SIG-M5 treated with dmso at 0.1 percent for 504 hours (cell line): ENCODE measurements around the gene SLC6A9.

Experiments used
- DNase-seq: peaks from one replicate; lab custom pipeline; 2025; ENCODE audit not compliant: unreplicated experiment; lab: John Stamatoyannopoulos, UW

Gene SLC6A9

DNA sequence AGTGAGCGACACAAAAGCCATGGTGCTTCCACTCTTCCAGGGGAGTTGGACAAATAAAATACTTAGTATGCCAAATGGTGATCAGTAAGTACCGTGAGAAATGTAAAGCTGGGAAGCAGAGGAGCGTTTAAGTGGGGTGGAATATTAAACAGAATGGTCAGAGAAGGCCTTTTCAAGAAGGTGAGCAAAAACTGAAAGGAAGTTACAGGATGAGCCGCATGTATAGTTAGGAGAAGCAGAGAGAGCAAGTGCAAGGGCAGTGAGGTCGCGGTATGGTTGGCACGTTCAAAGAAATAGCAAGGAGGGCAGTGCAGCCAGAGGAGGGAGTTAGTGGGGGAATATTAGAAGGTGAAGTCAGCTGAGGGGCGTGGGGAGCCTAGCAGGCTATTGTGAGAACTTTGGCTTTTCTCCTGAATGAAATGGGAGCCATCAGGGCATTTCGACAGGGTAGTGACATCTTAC, 57.2 kb downstream of the SLC6A9 start:
- DNase-seq, result peak; percentile 41

DNA sequence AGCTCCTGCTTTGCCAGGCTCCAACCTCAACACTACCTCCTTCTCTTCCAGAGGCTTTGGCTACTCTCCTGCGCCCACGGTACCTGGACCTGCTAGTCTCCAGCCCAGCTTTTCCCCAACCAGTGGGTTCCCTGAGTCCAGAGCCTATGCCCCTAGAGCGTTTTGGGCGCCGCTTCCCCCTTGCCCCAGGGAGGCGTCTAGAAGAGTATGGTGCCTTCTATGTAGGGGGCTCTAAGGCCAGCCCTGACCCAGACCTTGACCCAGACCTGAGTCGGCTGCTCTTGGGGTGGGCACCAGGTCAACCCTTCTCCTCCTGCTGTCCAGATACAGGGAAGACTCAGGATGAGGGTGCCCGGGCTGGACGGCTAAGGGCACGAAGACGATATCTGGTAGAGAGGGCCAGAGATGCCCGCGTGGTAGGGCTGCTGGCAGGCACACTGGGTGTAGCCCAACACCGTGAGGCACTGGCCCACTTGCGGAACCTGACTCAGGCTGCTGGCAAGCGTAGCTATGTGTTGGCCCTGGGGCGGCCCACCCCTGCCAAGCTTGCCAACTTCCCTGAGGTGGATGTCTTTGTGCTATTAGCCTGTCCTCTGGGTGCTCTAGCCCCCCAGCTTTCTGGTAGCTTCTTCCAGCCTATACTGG, 59.8 kb downstream of the SLC6A9 start:
- DNase-seq, result no peak

DNA sequence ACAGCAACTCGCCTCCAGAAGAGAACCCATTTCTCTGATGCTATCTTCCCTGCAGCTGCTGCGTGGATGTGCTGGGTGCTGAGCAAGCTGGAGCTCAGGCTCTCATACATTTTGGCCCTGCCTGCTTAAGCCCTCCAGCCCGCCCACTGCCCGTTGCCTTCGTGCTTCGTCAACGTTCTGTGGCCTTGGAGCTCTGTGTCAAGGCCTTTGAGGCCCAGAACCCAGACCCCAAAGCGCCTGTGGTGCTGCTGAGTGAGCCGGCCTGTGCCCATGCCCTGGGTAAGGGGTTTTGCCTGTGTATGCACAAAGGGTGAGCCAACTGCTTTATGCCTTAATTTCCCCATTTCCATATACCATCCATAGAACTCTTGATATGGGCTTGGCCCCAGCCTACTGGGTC, 60.4 kb downstream of the SLC6A9 start:
- no peak for DNase-seq

DNA sequence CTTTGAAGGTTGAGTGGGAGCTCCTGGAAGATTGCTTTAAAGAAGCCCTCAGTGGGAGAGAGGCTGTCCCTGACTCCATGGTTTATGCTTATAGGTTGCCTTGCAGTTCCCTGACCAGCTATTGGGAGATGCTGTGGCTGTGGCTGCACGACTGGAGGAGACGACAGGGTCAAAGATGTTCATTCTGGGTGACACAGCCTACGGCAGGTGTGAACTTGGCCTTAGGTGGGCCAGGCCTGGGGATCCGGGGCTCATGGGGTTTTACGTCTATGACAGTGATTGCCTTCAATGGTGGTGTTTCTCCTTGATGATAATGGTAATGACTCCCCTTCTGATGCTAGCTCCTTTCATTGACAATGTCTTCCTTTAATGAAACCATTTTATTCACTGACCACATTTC, 60.8 kb downstream of the SLC6A9 start:
- DNase-seq, result no peak

DNA sequence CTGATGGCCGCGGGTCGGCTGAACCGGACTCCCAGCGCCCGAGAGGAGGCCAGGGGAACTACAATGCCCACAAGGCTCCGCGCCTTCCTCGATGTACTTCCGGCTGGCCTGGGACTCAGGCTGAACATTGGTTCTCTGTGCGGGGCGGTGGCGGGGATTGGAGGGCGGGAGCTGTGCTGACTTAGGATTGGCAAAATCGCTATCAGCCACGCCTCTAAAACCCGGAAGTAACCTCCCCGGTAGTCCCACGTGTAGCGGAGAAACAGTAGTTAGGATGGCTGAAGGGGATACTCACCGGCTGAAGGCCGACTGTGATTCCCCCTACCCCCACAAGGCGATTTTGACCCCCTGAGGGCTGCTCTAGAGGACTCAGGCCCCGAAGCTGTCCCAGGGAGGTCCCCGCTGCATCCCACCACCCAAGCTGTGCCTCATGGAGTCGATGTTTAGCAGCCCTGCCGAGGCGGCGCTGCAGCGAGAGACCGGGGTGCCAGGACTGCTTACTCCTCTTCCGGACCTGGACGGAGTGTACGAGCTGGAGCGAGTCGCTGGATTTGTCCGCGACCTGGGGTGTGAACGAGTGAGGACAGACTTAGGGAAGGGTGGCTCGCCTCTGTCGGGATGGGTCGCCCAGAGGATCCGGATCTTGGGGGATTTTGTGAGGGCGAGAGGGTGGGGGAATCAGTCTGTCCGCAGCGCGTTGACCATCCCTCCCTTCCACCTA, 61.4 kb downstream of the SLC6A9 start, which contains the start of gene DPH2:
Gene DPH2, plus strand, starts transcription at position 265 of the 721 bp plus-strand sequence. Its CDS starts 166 bp downstream, at position 431.
- peak; percentile 97 for DNase-seq

DNA sequence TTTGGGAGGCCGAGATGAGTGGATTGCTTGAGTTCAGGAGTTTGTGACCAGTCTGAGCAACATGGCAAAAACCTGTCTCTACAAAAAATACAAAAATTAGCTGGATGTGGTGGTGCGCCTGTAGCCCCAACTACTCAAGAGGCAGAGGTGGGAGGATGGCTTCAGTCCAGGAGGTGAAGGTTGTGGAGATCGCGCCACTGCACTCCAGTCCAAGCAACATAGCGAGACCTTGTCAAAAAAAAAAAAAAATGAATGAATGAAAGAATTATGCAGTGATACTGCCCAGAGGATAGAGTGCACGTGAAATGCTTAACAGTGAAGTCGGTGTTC, 61.9 kb downstream of the SLC6A9 start:
- DNase-seq, result no peak

DNA sequence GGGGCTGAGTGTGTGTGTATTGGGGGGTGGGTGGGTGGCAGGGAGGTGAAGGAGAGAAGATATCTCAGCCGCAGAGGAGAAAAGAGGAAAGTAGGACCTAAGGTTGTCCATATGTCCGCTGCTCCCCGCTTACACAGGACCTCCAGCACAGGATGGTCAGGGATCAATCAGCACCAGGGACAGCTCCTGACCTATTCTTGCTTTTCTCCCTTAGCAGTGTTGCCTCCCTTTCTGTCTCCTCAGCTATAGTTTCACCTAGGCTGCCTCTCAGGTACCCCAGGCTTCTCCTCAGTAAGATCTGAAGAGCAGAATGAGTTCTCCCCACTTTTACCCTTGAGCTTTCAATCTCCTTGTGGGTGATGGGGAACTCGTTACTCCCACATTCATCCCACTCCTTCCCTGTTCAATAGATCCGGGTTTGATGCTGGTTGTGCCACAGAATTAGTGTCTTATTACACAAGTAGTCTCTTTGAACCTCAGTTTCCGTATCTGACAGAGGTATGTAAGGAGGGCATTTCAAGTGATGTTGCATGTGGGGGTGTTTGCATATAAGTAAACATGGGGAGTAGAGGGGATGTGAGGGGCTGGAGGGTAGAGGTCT, 62.8 kb downstream of the SLC6A9 start:
- DNase-seq, result peak; percentile 21

DNA sequence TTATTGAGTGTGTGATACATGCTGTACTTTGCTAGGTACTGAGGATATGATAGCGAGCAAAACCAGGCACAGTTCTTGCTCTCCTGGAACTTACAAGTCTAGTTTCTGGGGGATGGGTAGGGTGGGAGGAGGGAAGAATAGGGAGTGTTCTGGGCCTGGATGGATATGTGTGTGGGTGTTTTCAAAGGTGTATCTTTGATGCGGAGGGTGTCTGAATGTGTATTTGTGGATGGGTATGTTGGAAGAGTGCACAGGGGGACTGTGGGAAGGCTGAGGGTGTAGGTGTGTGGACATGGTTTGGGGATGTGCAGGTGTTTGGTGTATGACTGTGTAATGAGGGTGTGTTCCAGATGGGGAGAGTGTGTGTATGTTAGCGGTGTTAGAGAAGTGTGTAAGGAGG, 65.9 kb downstream of the SLC6A9 start:
- DNase-seq, result no peak

DNA sequence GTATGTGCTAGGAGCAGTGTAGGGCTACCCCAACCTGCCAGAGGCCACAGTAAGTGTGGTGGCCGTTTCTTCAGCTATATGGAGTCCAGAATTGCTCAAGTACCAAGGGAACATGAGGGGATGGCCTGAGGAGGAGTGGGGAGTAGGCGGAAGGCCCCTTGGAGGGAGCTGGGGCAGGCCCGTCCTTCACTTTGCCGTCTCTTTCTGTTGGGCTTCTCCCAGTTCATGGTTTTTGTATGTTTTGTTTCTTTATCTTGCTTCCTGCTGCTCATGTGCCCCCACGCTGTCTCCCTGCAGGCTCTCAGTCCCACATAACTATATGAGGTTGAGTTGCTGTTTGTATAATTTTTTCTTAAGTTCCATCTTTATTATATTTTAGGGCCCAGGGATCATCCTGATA, 67.4 kb downstream of the SLC6A9 start:
- no peak for DNase-seq

DNA sequence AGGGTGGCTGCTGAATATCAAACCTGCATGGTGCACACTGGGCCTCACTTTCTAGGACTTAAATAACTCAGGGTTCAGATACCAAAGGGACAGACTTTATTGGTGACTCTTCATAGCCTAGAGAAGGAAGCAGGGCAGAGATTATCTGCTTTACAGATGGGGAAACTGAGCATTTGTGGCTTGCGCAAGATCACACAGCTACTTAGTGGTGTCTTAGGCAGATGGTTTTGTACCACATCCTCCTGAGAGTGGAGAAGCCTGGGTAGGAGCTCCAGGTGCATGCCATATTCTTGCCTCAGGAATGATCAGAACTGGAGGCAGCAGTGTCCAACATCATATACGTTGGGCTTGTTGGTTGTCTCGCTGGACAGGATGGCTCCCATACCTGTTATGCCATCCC, 68.3 kb downstream of the SLC6A9 start:
- peak; percentile 19 for DNase-seq

DNA sequence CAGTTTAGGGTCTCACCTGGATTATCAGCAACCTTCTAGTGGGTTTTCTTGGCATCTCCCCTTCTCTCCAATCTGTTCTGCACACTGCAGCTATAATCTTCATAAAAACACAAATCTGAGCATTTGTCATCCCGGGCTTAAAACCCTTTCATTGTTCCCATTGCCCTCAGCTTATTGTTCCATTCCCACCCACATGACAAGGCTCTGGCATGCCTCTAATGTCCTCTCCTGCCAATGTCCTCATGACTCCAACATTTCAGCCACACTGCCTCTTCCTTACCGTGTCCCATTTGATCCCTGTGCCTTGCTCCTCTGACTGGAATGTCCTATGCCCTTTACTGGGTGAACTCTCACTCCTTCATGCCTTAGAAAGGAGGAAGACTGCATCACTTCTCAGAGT, 68.9 kb downstream of the SLC6A9 start:
- DNase-seq, result no peak

DNA sequence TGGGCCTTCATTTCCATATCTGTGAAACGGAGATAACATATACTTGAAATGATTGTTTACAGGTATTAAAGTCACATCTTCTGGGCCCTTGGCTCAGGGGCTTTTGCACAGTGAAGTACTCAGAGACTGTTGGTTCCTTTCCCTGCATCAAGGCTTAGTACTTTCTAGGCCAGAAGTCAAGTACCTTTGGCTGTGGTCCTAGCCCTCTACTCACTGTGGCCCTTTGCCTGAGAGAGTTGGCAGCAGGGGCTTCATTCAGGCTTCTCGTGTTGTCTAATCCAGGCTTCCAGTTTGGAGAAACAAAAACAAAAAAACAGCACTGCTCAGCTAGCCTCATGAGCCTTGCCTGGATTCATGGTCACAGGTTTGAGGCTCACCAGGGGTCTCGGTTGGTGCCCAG, 69.6 kb downstream of the SLC6A9 start:
- DNase-seq, result no peak

DNA sequence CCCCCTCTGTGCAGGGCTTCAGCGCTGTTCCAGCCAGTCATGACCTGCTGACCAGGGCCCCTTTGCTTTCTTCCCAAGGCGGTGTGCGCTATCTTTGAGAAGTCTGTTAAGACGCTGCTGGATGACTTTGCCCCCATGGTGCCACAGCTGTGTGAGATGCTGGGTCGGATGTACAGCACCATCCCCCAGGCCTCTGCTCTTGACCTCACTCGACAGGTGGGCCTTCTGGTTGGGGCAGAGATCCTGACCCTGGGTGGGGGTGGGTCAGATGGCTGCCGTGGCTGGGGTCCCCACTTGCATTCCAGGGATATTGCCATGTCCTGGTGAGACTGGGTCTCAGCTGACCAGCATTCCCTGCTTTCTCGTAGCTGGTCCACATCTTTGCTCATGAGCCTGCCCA, 70.5 kb downstream of the SLC6A9 start:
- DNase-seq, result no peak

DNA sequence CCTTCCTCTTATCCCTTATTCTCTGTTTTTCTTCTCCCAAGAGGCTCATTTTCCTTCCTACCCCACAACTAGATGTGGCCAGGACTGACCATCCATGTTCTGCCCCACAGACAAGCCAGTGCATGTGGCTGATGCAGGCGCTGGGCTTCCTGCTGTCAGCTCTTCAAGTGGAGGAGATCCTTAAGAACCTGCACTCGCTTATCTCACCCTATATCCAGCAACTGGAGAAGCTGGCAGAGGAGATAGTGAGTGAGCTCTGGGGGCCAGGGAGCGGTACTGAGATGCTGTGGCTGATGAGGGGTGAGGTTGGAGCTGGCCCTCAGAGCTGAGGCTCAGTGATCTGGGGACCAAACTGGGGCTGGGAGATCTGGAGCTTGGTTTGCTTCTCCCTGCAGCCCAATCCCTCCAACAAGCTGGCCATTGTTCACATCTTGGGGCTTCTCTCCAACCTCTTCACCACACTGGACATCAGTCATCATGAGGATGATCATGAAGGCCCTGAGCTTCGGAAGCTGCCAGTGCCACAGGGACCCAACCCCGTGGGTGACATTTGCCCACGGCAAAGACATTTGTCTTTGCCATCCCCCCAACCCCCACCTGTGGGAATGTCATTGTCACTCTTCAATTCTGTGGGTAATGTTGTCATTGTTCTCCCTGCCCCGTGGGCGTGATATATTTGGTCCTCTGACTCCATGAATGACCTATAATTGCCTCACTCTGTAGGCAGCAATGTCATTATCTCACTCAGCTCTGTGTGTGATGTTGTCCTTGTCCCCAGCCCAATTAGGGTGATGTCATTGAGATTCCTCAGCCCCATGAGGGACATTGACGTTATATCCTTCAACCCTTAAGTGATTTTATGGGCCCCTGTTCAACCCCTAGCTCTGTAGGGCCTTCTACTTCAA, 72.7 kb downstream of the SLC6A9 start:
- no peak for DNase-seq

DNA sequence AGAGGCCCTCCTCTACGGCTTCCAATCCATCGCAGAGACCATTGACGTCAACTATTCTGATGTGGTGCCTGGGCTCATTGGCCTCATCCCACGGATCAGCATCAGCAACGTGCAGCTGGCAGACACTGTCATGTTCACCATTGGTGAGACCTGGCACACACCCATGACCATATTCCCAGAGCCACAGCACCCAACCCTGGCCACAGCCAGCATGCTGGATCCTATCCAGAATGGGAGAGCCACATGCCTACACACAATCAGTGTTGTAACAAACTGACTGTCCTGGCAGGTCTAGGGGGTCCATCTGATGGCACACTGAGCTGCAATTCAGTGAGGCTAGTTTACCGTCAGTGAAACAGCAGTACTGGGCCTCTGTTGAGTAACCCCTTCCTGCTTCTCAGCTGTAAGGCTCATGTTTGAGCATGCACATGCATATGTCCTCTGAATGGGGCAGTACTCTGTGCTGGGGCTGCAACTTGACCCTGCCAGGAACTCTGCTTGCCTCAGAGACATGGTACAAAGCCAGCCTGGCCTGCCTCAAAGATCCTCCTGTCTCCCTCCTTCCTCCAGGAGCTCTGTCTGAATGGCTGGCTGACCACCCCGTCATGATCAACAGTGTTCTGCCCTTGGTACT, 73.7 kb downstream of the SLC6A9 start:
- DNase-seq, result no peak

DNA sequence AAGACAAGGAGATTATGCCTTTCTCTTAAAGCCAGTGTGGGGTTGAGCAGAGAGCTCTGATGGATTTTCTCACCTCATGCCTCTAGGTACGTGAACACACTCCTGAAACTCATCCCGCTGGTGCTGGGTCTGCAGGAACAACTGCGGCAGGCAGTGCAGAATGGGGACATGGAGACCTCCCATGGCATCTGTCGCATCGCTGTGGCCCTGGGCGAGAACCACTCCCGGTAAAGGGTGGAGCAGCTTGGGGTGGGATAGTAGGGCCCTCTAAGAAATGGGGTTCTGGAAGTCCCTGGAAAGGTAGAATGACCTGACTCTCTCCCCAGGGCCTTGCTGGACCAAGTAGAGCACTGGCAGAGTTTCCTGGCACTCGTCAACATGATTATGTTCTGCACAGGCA, 75.0 kb downstream of the SLC6A9 start:
- DNase-seq, result no peak

DNA sequence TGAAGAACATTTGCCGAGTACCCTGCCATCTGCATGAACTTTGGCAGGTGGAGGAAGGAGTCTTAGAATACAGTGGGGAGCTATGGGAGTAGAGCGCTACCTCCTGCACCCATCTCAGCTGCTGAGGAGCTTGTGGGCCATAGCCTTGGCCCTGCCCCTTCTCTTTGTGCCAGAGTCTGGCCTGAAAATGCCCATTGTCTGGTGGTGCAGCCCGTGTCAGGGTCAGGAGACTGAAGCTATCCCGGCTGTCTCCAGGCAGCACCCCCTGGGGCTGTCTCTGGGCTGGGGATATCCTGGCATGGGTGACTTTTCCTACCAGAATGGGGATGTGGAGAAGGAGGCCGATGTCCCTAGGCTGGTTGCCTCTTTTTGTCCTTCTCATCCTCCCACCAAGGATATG, 77.2 kb downstream of the SLC6A9 start:
- no peak for DNase-seq

DNA sequence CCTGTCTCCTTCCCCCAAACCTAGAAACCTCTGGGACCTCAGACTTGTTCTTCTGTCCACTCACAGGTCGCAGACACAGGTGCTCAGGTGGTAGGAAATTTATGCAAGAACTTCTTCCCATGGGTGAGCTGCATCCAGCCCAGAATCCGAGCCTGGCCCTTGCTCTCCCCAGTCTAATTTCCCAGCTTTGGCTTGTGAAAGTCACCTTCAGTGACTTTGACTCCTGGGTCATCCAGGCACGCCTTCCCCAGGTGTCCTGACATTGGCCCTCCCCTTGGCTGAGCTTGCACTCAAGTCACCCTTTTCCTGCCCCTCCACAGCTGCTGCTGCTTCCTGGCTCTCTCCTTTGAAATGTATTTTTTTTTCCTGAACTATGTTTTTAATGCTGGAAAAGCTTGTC, 77.9 kb downstream of the SLC6A9 start:
- DNase-seq, result no peak

DNA sequence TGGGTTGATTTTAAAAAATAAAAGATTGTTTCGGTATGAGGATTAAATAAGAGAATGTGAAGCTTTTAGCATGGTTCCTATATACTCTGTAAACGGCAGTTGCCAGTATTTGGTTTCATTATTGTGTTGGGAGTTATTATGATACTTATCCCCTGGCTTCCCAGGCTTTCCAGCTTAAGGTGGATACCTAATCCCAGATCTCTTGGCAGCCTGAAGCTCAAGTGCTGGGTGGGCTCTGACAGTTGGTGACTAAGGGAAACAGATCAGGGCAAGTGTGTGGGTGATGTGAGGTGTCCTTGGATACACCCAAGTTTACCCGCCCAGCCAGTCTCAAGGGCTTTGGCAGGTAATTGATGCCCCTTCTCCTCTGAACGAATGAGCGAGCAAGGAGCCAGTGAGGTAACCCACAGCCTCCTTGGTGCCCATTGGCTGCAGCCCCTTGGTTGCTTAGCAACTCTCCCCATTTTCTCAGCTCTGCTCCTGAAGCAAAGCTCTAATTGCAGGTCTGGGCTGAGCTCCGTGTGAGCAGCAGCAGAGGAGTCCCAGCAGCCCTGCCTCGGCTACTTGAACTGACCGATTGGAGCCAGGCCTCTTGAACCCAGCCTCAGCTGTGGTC, 78.4 kb downstream of the SLC6A9 start:
- DNase-seq, result no peak
